WTC11 (cell line): ENCODE results near the gene TMUB1.

ENCODE experiments used
- ZNF121 ChIP-seq: sonication (generic); formaldehyde crosslinking; IDR thresholded peaks from 2 replicates; pipeline ENCODE4 v1.8.0; 2023; ENCODE audit warnings: missing genetic modification reagents
- ZNF232 ChIP-seq: sonication (generic); formaldehyde crosslinking; IDR thresholded peaks from 2 replicates; pipeline ENCODE4 v1.8.0; 2022; ENCODE audit warnings: mild to moderate bottlenecking, missing genetic modification reagents
- TF ChIP-seq, protein P1 (sequence below): sonication (generic); formaldehyde crosslinking; IDR thresholded peaks from 2 replicates; pipeline ENCODE4 v1.8.0; 2022; ENCODE audit warnings: mild to moderate bottlenecking, missing genetic modification reagents
- TF ChIP-seq, protein P2 (sequence below): sonication (generic); formaldehyde crosslinking; IDR thresholded peaks from 2 replicates; pipeline ENCODE4 v1.8.1; 2022; ENCODE audit warnings: low read depth, mild to moderate bottlenecking, moderate library complexity, missing genetic modification reagents, borderline replicate concordance
- TF ChIP-seq, protein P3 (sequence below): sonication (generic); formaldehyde crosslinking; IDR thresholded peaks from 2 replicates; pipeline ENCODE4 v1.8.0; 2023; ENCODE audit warnings: missing genetic modification reagents, mild to moderate bottlenecking, borderline replicate concordance

DNA sequence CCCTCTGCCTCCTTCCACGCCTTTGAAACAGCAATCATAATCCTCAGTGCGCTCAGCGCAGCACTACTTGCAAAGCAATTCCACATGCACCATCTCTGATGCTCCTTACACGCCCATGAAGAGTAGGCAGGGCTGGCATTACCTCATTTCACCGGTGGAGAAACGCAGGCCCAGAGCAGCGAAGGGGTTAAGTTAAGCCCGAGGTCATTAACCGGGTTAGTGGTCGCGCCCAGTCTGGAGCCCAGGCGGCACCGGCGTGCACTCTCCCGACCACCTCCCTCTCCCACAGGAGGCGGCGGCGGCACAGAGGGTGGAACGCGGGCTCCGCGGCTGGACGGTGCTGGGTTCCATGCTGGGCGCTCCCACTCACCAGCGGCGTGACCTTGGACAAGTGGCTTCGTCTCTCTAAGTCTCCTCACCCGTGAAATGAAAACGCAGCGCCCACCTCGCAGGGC lies 3.2 kb downstream of the TMUB1 start:
- TF ChIP-seq, protein P1, sequence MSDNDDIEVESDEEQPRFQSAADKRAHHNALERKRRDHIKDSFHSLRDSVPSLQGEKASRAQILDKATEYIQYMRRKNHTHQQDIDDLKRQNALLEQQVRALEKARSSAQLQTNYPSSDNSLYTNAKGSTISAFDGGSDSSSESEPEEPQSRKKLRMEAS (CRISPR knock-in tag), result no peak
- TF ChIP-seq, protein P2, sequence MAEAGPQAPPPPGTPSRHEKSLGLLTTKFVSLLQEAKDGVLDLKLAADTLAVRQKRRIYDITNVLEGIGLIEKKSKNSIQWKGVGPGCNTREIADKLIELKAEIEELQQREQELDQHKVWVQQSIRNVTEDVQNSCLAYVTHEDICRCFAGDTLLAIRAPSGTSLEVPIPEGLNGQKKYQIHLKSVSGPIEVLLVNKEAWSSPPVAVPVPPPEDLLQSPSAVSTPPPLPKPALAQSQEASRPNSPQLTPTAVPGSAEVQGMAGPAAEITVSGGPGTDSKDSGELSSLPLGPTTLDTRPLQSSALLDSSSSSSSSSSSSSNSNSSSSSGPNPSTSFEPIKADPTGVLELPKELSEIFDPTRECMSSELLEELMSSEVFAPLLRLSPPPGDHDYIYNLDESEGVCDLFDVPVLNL (CRISPR knock-in tag), result no peak
- no peak for TF ChIP-seq ZNF121
- no peak for TF ChIP-seq ZNF232 (CRISPR knock-in tag)
- TF ChIP-seq, protein P3, sequence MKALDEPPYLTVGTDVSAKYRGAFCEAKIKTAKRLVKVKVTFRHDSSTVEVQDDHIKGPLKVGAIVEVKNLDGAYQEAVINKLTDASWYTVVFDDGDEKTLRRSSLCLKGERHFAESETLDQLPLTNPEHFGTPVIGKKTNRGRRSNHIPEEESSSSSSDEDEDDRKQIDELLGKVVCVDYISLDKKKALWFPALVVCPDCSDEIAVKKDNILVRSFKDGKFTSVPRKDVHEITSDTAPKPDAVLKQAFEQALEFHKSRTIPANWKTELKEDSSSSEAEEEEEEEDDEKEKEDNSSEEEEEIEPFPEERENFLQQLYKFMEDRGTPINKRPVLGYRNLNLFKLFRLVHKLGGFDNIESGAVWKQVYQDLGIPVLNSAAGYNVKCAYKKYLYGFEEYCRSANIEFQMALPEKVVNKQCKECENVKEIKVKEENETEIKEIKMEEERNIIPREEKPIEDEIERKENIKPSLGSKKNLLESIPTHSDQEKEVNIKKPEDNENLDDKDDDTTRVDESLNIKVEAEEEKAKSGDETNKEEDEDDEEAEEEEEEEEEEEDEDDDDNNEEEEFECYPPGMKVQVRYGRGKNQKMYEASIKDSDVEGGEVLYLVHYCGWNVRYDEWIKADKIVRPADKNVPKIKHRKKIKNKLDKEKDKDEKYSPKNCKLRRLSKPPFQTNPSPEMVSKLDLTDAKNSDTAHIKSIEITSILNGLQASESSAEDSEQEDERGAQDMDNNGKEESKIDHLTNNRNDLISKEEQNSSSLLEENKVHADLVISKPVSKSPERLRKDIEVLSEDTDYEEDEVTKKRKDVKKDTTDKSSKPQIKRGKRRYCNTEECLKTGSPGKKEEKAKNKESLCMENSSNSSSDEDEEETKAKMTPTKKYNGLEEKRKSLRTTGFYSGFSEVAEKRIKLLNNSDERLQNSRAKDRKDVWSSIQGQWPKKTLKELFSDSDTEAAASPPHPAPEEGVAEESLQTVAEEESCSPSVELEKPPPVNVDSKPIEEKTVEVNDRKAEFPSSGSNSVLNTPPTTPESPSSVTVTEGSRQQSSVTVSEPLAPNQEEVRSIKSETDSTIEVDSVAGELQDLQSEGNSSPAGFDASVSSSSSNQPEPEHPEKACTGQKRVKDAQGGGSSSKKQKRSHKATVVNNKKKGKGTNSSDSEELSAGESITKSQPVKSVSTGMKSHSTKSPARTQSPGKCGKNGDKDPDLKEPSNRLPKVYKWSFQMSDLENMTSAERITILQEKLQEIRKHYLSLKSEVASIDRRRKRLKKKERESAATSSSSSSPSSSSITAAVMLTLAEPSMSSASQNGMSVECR (CRISPR knock-in tag), result no peak
